HCT116 (cell line): ENCODE results near the gene KPNA2. TPM values are rescaled to one million over a fixed set of nuclear protein-coding genes. Genes with fewer than 3 reads are reported as not detected.

ENCODE experiments used
- ATAC-seq: fragments of 200-7000 bp; cut with Tn5 transposase; 2 replicates; pipeline ENCODE4 v1.9.1; 2020; ENCODE audit warnings: mild to moderate bottlenecking, moderate library complexity
- BruUV-seq: library from RNA; stranded (reverse); fragments of 400-500 nt; replicated peaks from 2 replicates; lab custom pipeline; 2021; lab: Mats Ljungman, UMichigan
- CTCF ChIA-PET: fragments of 300-600 bp; sonication (Branson Sonifier 250); formaldehyde crosslinking; loops from one replicate; lab custom pipeline; 2021; ENCODE audit warnings: antibody characterized with exemption; lab: Charles Lee
- POLR2A ChIA-PET: fragments of 300-600, 350-600 bp; sonication (Branson Sonifier 250); formaldehyde crosslinking; loops from one replicate; lab custom pipeline; 2021; ENCODE audit warnings: antibody characterized with exemption; lab: Charles Lee
- RAD21 ChIA-PET, 2 experiments: fragments of 300-600 bp; sonication (Branson Sonifier 250); formaldehyde crosslinking; loops; one replicate each; lab custom pipeline; 2023; ENCODE audit warnings: low total read pairs in 2 of 2; ENCODE audit not compliant: uncharacterized antibody in 2 of 2, unreplicated experiment in 2 of 2, low non-redundant PET in 1 of 2; lab: Charles Lee
- DNase-seq: peaks from one replicate; pipeline ENCODE4 v3.0.0-alpha.2; 2010; ENCODE audit warnings: low read depth, low spot score
- H2AFZ ChIP-seq: fragments of 200-600 bp; shearing (Covaris generic), sonication (generic); 2 replicates; pipeline ENCODE4 v1.6.1; 2017; ENCODE audit warnings: low read depth, mixed run types, mixed read lengths, antibody characterized with exemption, low read length; ENCODE audit not compliant: poor library complexity, severe bottlenecking
- H3K27ac ChIP-seq: 2 replicates; pipeline ENCODE4 v1.5.1; 2012; ENCODE audit warnings: low read depth, low read length
- H3K27me3 ChIP-seq: fragments of 200-600 bp; sonication (generic); 2 replicates; pipeline ENCODE4 v1.6.1; 2016; ENCODE audit warnings: mixed run types, low read length, mixed read lengths; ENCODE audit not compliant: insufficient read depth
- H3K36me3 ChIP-seq, 2 experiments: fragments of 200-500 bp in 1 of 2; fragments of 200-600 bp in 1 of 2; sonication (Bioruptor generic) in 1 of 2; sonication (generic) in 1 of 2; 2 replicates each; pipeline versions ENCODE4 v1.5.1 to v1.6.1; 2014 to 2016; ENCODE audit warnings: low read length in 2 of 2, inconsistent platforms in 1 of 2, mixed read lengths in 1 of 2, mixed run types in 1 of 2; ENCODE audit not compliant: insufficient read depth in 2 of 2, control insufficient read depth in 1 of 2
- H3K4me1 ChIP-seq, 2 experiments: fragments of 200-600 bp in 1 of 2; sonication (generic) in 1 of 2; 2 replicates each; pipeline versions ENCODE4 v1.5.1 to v1.6.1; 2012 to 2017; ENCODE audit warnings: low read length in 2 of 2, inconsistent platforms in 1 of 2, mild to moderate bottlenecking in 1 of 2, mixed read lengths in 1 of 2, mixed run types in 1 of 2, moderate library complexity in 1 of 2; ENCODE audit not compliant: insufficient read depth in 2 of 2, control insufficient read depth in 1 of 2
- H3K4me2 ChIP-seq: fragments of 200-600 bp; sonication (generic); 2 replicates; pipeline ENCODE4 v1.6.1; 2017; ENCODE audit warnings: mixed run types, low read length, mixed read lengths
- H3K4me3 ChIP-seq, 2 experiments: fragments of 200-600 bp in 1 of 2; sonication (generic) in 1 of 2; replicated peaks in 1 of 2; 2 replicates each; pipeline ENCODE4 v1.5.1; 2011 to 2016; ENCODE audit warnings: low read length in 2 of 2, control low read depth in 1 of 2, low read depth in 1 of 2, mild to moderate bottlenecking in 1 of 2, mixed read lengths in 1 of 2, mixed run types in 1 of 2
- H3K79me2 ChIP-seq: fragments of 200-600 bp; sonication (generic); 2 replicates; pipeline ENCODE4 v1.6.1; 2017; ENCODE audit warnings: mild to moderate bottlenecking, mixed run types, low read length, moderate library complexity, mixed read lengths; ENCODE audit not compliant: insufficient read depth
- H3K9ac ChIP-seq: fragments of 200-600 bp; sonication (generic); 2 replicates; pipeline ENCODE4 v1.6.1; 2016; ENCODE audit warnings: low read length, mixed read lengths
- H3K9me2 ChIP-seq: fragments of 200-600 bp; sonication (generic), shearing (Covaris generic); 2 replicates; pipeline ENCODE4 v1.6.1; 2017; ENCODE audit warnings: mixed run types, mild to moderate bottlenecking, moderate library complexity; ENCODE audit not compliant: insufficient read depth
- H3K9me3 ChIP-seq, 2 experiments: fragments of 200-500 bp in 1 of 2; fragments of 200-600 bp in 1 of 2; sonication (Bioruptor generic) in 1 of 2; sonication (generic) in 1 of 2; 2 replicates each; pipeline ENCODE4 v1.6.1; 2014 to 2017; ENCODE audit warnings: low read length in 2 of 2, mixed read lengths in 2 of 2, inconsistent platforms in 1 of 2, low read depth in 1 of 2, mild to moderate bottlenecking in 1 of 2, mixed run types in 1 of 2, moderate library complexity in 1 of 2; ENCODE audit not compliant: control insufficient read depth in 1 of 2, insufficient read depth in 1 of 2
- H4K20me1 ChIP-seq: fragments of 200-600 bp; sonication (generic), shearing (Covaris generic); 2 replicates; pipeline ENCODE4 v1.6.1; 2017; ENCODE audit warnings: mixed run types, mild to moderate bottlenecking, moderate library complexity; ENCODE audit not compliant: insufficient read depth
- CTCF ChIP-seq, 3 experiments: fragments of 200-600 bp in 1 of 3; sonication (generic) in 1 of 3; IDR thresholded peaks in 2 of 3; conservative IDR thresholded peaks in 1 of 3; 2 replicates each; pipeline ENCODE4 v1.5.1; 2012 to 2017; ENCODE audit warnings: low read depth in 2 of 3, low read length in 2 of 3, antibody characterized with exemption in 1 of 3, borderline replicate concordance in 1 of 3, control low read depth in 1 of 3, mild to moderate bottlenecking in 1 of 3, mixed read lengths in 1 of 3, mixed run types in 1 of 3, moderate library complexity in 1 of 3; ENCODE audit not compliant: insufficient read depth in 1 of 3
- JUND ChIP-seq: IDR thresholded peaks from 2 replicates; pipeline ENCODE4 v1.6.1; 2012
- POLR2A ChIP-seq: IDR thresholded peaks from 2 replicates; pipeline ENCODE4 v1.7.0; 2011; ENCODE audit warnings: borderline replicate concordance; ENCODE audit not compliant: insufficient read depth, insufficient read length; ENCODE audit errors: extremely low read depth
- POLR2AphosphoS5 ChIP-seq: IDR thresholded peaks from 2 replicates; pipeline ENCODE4 v1.6.1; 2011; ENCODE audit warnings: mild to moderate bottlenecking, low read depth, low read length, moderate library complexity
- RAD21 ChIP-seq: IDR thresholded peaks from 2 replicates; pipeline ENCODE4 v1.6.1; 2012; ENCODE audit warnings: low read depth, mild to moderate bottlenecking
- SRF ChIP-seq: IDR thresholded peaks from 2 replicates; pipeline ENCODE4 v1.6.1; 2012; ENCODE audit warnings: low read depth
- TCF7L2 ChIP-seq: IDR thresholded peaks from 2 replicates; pipeline ENCODE4 v1.7.0; 2011; ENCODE audit warnings: borderline replicate concordance, inconsistent platforms; ENCODE audit not compliant: insufficient read depth, insufficient read length; ENCODE audit errors: extremely low read depth
- ZNF274 ChIP-seq: fragments of 200-500 bp; sonication (Bioruptor generic); IDR thresholded peaks from 2 replicates; pipeline ENCODE4 v1.6.1; 2014; ENCODE audit warnings: mild to moderate bottlenecking, low read depth, low read length, inconsistent platforms
- intact Hi-C: fragments of 100-400 bp; cut with micrococcal nuclease; formaldehyde crosslinking; loops from 2 replicates; pipeline ENCODE4 v1.10.0; 2022
- total RNA-seq: library from RNA; stranded (reverse); gene quantifications from one replicate; pipeline ENCODE4 v1.2.1, GENCODE V29; 2021; ENCODE audit not compliant: unreplicated experiment
- TF ChIP-seq, protein P1 (sequence below): IDR thresholded peaks from 2 replicates; pipeline ENCODE4 v1.6.1; 2011; ENCODE audit warnings: mild to moderate bottlenecking, low read length, moderate library complexity; ENCODE audit not compliant: insufficient replicate concordance; ENCODE audit errors: extremely low read depth

The KPNA2 gene
- total RNA-seq, 1 experiment from 2014 or later = 330 TPM

DNA sequence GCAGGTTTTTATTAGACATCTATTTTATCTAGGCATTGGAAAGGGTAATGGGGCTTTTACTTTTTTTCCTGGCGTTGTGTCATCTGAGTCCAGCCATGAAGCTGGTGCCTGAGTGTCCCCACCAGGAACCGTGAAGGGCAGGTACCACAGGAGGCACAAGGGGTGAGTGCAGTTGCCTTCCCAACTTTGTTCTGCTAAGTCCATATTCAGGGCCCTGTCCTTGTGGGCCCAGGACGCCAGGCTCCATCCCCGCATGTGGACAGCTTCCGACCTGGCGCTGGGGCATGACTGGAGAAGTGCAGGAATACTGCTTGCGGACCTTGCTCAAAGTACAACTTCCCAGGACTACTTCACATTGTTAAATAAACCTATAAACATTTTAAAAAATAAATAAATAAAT is 60.6 kb downstream of the KPNA2 start:
- no peaks in the 10 kb centered on the region for H3K9me3 ChIP-seq
- no peaks in the 10 kb centered on the region for H4K20me1 ChIP-seq
- ChIA-PET RAD21 (no interaction called here), CTCF (no interaction called here), POLR2A (no interaction called here)
- BruUV-seq = no TSS peak
- no peak overlapping the region for H3K4me2 ChIP-seq
- H3K36me3 ChIP-seq = no peaks in the 10 kb centered on the region
- ATAC-seq (no peak), DNase-seq (no peak)
- H2AFZ ChIP-seq = no peak overlapping the region
- no peak overlapping the region for H3K4me3 ChIP-seq
- TF ChIP-seq ZNF274 (no peak), JUND (no peak), CTCF (IDR thresholded peaks at IDR 0.05 in 2 of 3, conservative IDR thresholded peaks at IDR 0.05 in 1 of 3; ENCODE audit: borderline replicate concordance in 1 of 3, insufficient read depth in 1 of 3, low read depth in 2 of 3, low read length in 2 of 3) (no peak), RAD21 (no peak), POLR2AphosphoS5 (no peak), TCF7L2 (no peak), POLR2A (no peak), SRF (no peak)
- TF ChIP-seq, protein P1, sequence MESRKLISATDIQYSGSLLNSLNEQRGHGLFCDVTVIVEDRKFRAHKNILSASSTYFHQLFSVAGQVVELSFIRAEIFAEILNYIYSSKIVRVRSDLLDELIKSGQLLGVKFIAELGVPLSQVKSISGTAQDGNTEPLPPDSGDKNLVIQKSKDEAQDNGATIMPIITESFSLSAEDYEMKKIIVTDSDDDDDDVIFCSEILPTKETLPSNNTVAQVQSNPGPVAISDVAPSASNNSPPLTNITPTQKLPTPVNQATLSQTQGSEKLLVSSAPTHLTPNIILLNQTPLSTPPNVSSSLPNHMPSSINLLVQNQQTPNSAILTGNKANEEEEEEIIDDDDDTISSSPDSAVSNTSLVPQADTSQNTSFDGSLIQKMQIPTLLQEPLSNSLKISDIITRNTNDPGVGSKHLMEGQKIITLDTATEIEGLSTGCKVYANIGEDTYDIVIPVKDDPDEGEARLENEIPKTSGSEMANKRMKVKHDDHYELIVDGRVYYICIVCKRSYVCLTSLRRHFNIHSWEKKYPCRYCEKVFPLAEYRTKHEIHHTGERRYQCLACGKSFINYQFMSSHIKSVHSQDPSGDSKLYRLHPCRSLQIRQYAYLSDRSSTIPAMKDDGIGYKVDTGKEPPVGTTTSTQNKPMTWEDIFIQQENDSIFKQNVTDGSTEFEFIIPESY = no peak
- no peaks in the 10 kb centered on the region for H3K27me3 ChIP-seq
- H3K9ac ChIP-seq = no peak overlapping the region
- H3K27ac ChIP-seq = no peak overlapping the region
- intact Hi-C loops = no loop called here
- no peaks in the 10 kb centered on the region for H3K9me2 ChIP-seq
- H3K4me1 ChIP-seq = peaks cover 4 to 9% of the 10 kb centered on the region in 2 experiments
- H3K79me2 ChIP-seq = no peaks in the 10 kb centered on the region

Other genes with a start within 250 kb of the KPNA2 start
- 114 TPM for gene BPTF, start 210.2 kb upstream of the KPNA2 start, total RNA-seq
- 38.1 TPM for gene C17orf58, start 39.3 kb upstream of the KPNA2 start, total RNA-seq
- gene AMZ2, start 212.3 kb downstream of the KPNA2 start, total RNA-seq = 131 TPM